CD4-positive, alpha-beta T cell (primary cell): ENCODE results near the gene CTDSPL2. TPM values are rescaled to one million over a fixed set of nuclear protein-coding genes. Genes with fewer than 3 reads are reported as not detected.
"Not testable (repeated sequence)": the region's sequence is repeated elsewhere in the genome, so short reads cannot be mapped to it uniquely, and the experiment has no call there.

Experiments
- ATAC-seq: fragments of 200-7000 bp; cut with Tn5 transposase; one replicate; pipeline ENCODE4 v1.10.0; 2022; ENCODE audit warnings: mild to moderate bottlenecking; ENCODE audit not compliant: poor library complexity
- CTCF ChIA-PET: fragments of 350-600 bp; sonication (Branson Sonifier 250); formaldehyde crosslinking; loops from one replicate; lab custom pipeline; 2021; ENCODE audit warnings: antibody characterized with exemption, inconsistent platforms; lab: Charles Lee
- POLR2A ChIA-PET: fragments of 350-600 bp; sonication (Branson Sonifier 250); formaldehyde crosslinking; loops from one replicate; lab custom pipeline; 2021; ENCODE audit warnings: antibody characterized with exemption, inconsistent platforms; lab: Charles Lee
- DNase-seq, 14 experiments: peaks; one replicate each; pipeline ENCODE4 v3.0.0-alpha.2; 2013 to 2020; ENCODE audit warnings: mixed read lengths in 2 of 14
- H3K27ac ChIP-seq, 2 donors: one replicate each; pipeline versions ENCODE4 v1.5.1 to v1.7.0; 2013; ENCODE audit warnings: low read length in 2 of 2, low read depth in 1 of 2, mild to moderate bottlenecking in 1 of 2
- H3K27me3 ChIP-seq, 2 experiments: 1 replicate in 1 of 2; 2 replicates in 1 of 2; pipeline versions ENCODE4 v1.6.1 to v1.7.0; 2013; ENCODE audit warnings: low read length in 2 of 2, control low read depth in 1 of 2, mild to moderate bottlenecking in 1 of 2, moderate library complexity in 1 of 2; ENCODE audit not compliant: insufficient read depth in 2 of 2, control insufficient read depth in 1 of 2
- H3K36me3 ChIP-seq: one replicate; pipeline ENCODE4 v1.6.1; 2013; ENCODE audit warnings: low read length, control low read depth; ENCODE audit not compliant: insufficient read depth
- H3K4me1 ChIP-seq: one replicate; pipeline ENCODE4 v1.6.1; 2013; ENCODE audit warnings: low read length, control low read depth; ENCODE audit not compliant: insufficient read depth
- H3K4me3 ChIP-seq: one replicate; pipeline ENCODE4 v1.5.1; 2013; ENCODE audit warnings: mild to moderate bottlenecking, low read length, moderate library complexity
- H3K9me3 ChIP-seq, 2 experiments: 1 replicate in 1 of 2; 2 replicates in 1 of 2; pipeline versions ENCODE4 v1.6.1 to v1.7.0; 2013; ENCODE audit warnings: low read length in 2 of 2, mild to moderate bottlenecking in 2 of 2, control low read depth in 1 of 2, moderate library complexity in 1 of 2; ENCODE audit not compliant: control insufficient read depth in 1 of 2, insufficient read depth in 1 of 2
- H3K27ac Mint-ChIP-seq: one replicate; pipeline ENCODE4 v1.8.0; 2020; ENCODE audit warnings: mixed read lengths
- H3K27me3 Mint-ChIP-seq: one replicate; pipeline ENCODE4 v1.8.0; 2021; ENCODE audit warnings: mixed read lengths
- H3K36me3 Mint-ChIP-seq: one replicate; pipeline ENCODE4 v1.8.0; 2021; ENCODE audit warnings: low read depth, mixed read lengths
- H3K4me1 Mint-ChIP-seq: one replicate; pipeline ENCODE4 v1.8.0; 2021; ENCODE audit warnings: low read depth, mixed read lengths
- H3K4me3 Mint-ChIP-seq: one replicate; pipeline ENCODE4 v1.8.0; 2020; ENCODE audit warnings: mild to moderate bottlenecking, mixed read lengths
- H3K9me3 Mint-ChIP-seq: one replicate; pipeline ENCODE4 v1.8.0; 2020; ENCODE audit warnings: mixed read lengths
- CTCF ChIP-seq: fragments of 200-600 bp; IDR thresholded peaks from one replicate; pipeline ENCODE4 v1.8.0; 2022; ENCODE audit warnings: antibody characterized with exemption, mild to moderate bottlenecking
- intact Hi-C, 2 experiments: fragments of 100-400 bp; cut with DNase I in 1 of 2; cut with micrococcal nuclease in 1 of 2; formaldehyde crosslinking; loops; one replicate each; pipeline versions ENCODE4 v1.15.1 to v1.9.0; 2023 to 2025; cut with DNase I, micrococcal nuclease
- total RNA-seq, 174 experiments: library from RNA in 2 of 174; stranded (reverse) in 2 of 174; gene quantifications; one replicate each; pipeline ENCODE4 v1.2.3 and lab custom pipeline; 2021 to 2026

CTDSPL2 gene
- total RNA-seq, 2 experiments from 2014 or later = 106 to 113 TPM

DNA sequence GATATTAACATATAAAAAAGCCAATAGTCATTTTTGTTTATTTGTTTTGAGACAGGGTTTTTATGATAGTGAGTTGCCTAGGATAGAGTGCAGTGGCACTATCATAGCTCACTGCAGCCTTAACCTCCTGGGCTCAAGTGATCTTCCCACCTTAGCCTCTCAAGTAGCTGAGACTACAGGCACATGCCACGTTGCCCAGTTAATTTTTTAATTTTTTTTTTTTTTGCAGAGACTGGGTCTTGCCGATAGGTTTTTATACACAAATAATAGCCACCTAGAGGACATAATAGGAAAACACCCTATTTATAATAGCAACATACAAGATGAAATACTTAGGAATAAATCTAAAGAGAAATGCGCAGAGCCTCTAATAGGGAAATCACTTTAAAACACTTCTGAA is 122.8 kb downstream of the CTDSPL2 start:
- DNase-seq (peak in 3 of 14 experiments; percentile 37 to 54 (median 43)), ATAC-seq (peak; percentile 48)
- Mint-ChIP-seq H3K9me3 (no peaks in the 10 kb centered on the region), H3K4me1 (peaks cover 53% of the 10 kb centered on the region), H3K4me3 (no peak overlapping the region), H3K36me3 (peaks cover 55% of the 10 kb centered on the region), H3K27ac (peak overlapping the region; percentile 61), H3K27me3 (no peaks in the 10 kb centered on the region)
- H3K27ac ChIP-seq = no peak overlapping the region
- ChIA-PET POLR2A (interaction anchor here (0.7 kb wide), 1 partner anchor 708 kb away, joined by 3 read pairs; no protein-coding TSS in a partner anchor), CTCF (interaction anchor here (0.6 to 1.4 kb wide), 8 partner anchors 9 to 150 kb away, joined by 3 to 8 read pairs (median 4); partner anchors contain the start of gene CTDSPL2)
- H3K27me3 ChIP-seq = no peaks in the 10 kb centered on the region
- no peak overlapping the region for H3K4me3 ChIP-seq
- TF ChIP-seq CTCF = peak; percentile 53
- H3K9me3 ChIP-seq = no peaks in the 10 kb centered on the region
- peaks cover 44% of the 10 kb centered on the region for H3K36me3 ChIP-seq
- H3K4me1 ChIP-seq = peaks cover 23% of the 10 kb centered on the region
- intact Hi-C loops = no loop called here

- TF ChIP-seq CTCF = no peak
- Histone ChIP-seq H3K4me1 (peaks cover 26% of the 10 kb centered on the region), H3K27ac (no peak overlapping the region), H3K27me3 (no peaks in the 10 kb centered on the region), H3K36me3 (peaks cover 49% of the 10 kb centered on the region), H3K4me3 (no peak overlapping the region), H3K9me3 (no peaks in the 10 kb centered on the region)
- DNase-seq (no peak), ATAC-seq (no peak)
- intact Hi-C loops = no loop called here
- Mint-ChIP-seq H3K4me3 (no peak overlapping the region), H3K36me3 (peaks cover 58% of the 10 kb centered on the region), H3K27me3 (no peaks in the 10 kb centered on the region), H3K4me1 (peaks cover 53% of the 10 kb centered on the region), H3K9me3 (no peaks in the 10 kb centered on the region), H3K27ac (peak overlapping the region; percentile 61)
- ChIA-PET CTCF (interaction anchor here (1.2 to 1.4 kb wide), 4 partner anchors 12 to 124 kb away, joined by 4 to 8 read pairs (median 4); partner anchors contain the start of gene CTDSPL2), POLR2A (no interaction called here)
Observed at GRCh38 chr15:44550734-44551133, 123.3 kb downstream of the CTDSPL2 start.

GRCh38 chr15:44554934-44555723 is 127.7 kb downstream of the CTDSPL2 start:
- Mint-ChIP-seq H3K4me1 (peaks cover 47% of the 10 kb centered on the region), H3K9me3 (no peaks in the 10 kb centered on the region), H3K27ac (peak overlapping the region; percentile 77), H3K27me3 (no peaks in the 10 kb centered on the region), H3K4me3 (peak overlapping the region; percentile 30), H3K36me3 (peaks cover 73% of the 10 kb centered on the region)
- ChIA-PET CTCF (interaction anchor here (1.0 to 1.6 kb wide), 2 partner anchors 9 to 23 kb away, joined by 3 to 8 read pairs; no protein-coding TSS in a partner anchor), POLR2A (interaction anchor here (0.9 to 2.0 kb wide), 9 partner anchors 9 to 267 kb away, joined by 3 to 14 read pairs (median 3); partner anchors contain the start of gene EIF3J)
- peaks cover 19% of the 10 kb centered on the region for H3K4me1 ChIP-seq
- DNase-seq (peak in 3 of 14 experiments; percentile 19 to 32 (median 22)), ATAC-seq (peak; percentile 77)
- no peak overlapping the region for H3K4me3 ChIP-seq
- no peak for TF ChIP-seq CTCF
- H3K36me3 ChIP-seq = peaks cover 79% of the 10 kb centered on the region
- no peaks in the 10 kb centered on the region for H3K27me3 ChIP-seq
- intact Hi-C loops = no loop called here
- H3K9me3 ChIP-seq = no peaks in the 10 kb centered on the region
- peak overlapping the region in 1 of 2 donors; percentile 26 for H3K27ac ChIP-seq

DNA sequence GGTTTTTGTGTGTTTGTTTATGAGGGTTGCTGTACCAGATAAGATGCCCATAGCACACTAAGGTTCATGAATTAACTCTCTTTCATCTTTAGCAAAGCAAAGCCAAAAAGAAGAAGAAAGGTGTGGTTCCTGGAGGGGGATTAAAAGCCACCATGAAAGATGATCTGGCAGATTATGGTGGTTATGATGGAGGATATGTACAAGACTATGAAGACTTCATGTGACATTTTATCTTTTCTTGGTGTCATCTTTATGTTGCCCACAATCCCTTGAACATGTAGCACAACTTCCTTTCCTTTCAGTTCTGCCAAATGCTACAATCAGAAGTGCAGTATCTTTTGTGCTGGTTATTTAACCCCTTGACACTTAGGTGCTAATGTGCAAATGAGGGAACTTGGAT is 133.5 kb downstream of the CTDSPL2 start:
- H3K4me3 ChIP-seq, H3K9me3 ChIP-seq, H3K4me3 Mint-ChIP-seq, H3K9me3 Mint-ChIP-seq, H3K4me1 ChIP-seq, CTCF ChIA-PET, intact Hi-C loops, H3K27me3 ChIP-seq, H3K27me3 Mint-ChIP-seq, H3K27ac ChIP-seq: not testable (repeated sequence)
- H3K36me3 Mint-ChIP-seq = peaks cover 89% of the 10 kb centered on the region
- ATAC-seq (peak; percentile 75), DNase-seq (peak in 2 of 14 experiments; percentile 24 to 40)
- H3K4me1 Mint-ChIP-seq = peaks cover 34% of the 10 kb centered on the region
- H3K27ac Mint-ChIP-seq = peak overlapping the region; percentile 79
- peaks cover 88% of the 10 kb centered on the region for H3K36me3 ChIP-seq
- POLR2A ChIA-PET = interaction anchor here (0.6 kb wide), 1 partner anchor 175 kb away, joined by 3 read pairs; the partner anchor contains the start of gene TRIM69
